Head of caudate nucleus (tissue), 42 donors: Measurements from ENCODE around the gene ILDR2.

Experiments
- DNase-seq, 42 donors: peaks; one replicate each; pipeline versions ENCODE4 v3.0.0 to v3.0.0-alpha.2; 2020 to 2021; ENCODE audit warnings: mixed read lengths in 7 of 42
- intact Hi-C: fragments of 100-400 bp; cut with DNase I; formaldehyde crosslinking; loops from one replicate; pipeline ENCODE4 v1.15.0; 2022

ILDR2 gene

DNA sequence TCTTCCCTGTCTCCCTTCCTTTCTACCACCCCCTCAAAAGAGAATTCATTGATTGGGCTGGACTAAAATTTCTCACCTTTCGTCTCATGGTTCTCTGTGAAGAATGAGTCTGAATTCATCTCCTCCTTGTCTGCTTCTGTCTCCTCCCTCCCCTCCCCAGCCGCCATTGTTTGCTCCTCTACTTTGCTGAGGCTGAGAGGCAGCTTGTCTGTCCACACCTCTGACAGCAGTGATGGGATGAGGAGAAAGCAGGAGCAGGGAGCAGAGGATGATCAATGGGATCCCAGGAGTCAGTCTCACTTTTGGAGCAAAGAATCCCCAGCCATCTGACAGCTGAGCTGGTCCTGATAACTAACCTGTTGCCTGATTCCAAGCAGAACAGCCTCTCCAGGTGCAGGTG lies 2.5 kb downstream of the ILDR2 start:
- intact Hi-C loops: no loop called here
- DNase-seq: no peak

DNA sequence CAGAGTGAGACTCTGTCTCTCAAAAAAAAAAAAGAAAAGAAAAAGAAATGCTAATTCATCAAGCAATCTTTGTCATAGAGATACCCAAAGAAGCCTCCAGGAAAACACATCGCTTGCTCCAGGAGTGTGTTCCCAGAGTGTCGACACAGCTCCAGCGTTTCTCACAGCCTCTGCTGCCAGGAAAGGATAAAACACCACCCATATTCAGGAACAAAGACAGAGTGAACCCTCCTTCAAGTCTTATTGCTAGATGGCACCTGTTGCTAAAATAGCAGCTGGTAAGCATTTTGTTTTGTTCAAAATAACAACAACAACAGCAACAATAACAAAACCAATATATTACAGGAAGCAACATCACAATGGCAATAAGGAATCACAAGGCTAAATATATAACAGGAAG lies 3.1 kb downstream of the ILDR2 start:
- DNase-seq: no peak
- intact Hi-C loops: no loop called here

DNA sequence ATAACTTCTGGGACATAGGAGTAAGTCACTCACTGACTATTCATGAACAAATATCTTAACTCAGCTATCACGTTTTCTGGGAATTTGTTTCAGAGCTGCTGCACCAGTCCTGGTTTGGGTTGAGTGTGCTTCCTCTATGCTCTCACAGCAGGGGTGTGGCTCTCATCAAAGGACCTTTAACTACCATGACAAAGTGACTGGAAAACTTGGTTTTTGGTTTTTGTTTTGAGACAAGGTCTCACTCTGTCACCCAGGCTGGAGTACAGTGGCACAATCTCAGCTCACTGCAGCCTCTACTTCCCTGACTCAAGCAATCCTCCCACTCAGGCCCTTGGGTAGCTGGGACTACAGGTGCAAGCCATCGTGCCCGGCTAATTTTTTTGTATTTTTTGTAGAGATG lies 4.1 kb downstream of the ILDR2 start:
- intact Hi-C loops: no loop called here
- no peak for DNase-seq

GRCh38 chr1:166969074-166969677 lies 6.2 kb downstream of the ILDR2 start:
- no peak for DNase-seq
- intact Hi-C loops: no loop called here

GRCh38 chr1:166960858-166961474 lies 14.4 kb downstream of the ILDR2 start:
- no peak for DNase-seq

GRCh38 chr1:166956872-166957271 lies 18.5 kb downstream of the ILDR2 start:
- intact Hi-C loops: no loop called here
- no peak for DNase-seq

More at GRCh38 chr1:166960858-166961474, 14.4 kb downstream of the ILDR2 start:
- intact Hi-C loops: no loop called here

DNA sequence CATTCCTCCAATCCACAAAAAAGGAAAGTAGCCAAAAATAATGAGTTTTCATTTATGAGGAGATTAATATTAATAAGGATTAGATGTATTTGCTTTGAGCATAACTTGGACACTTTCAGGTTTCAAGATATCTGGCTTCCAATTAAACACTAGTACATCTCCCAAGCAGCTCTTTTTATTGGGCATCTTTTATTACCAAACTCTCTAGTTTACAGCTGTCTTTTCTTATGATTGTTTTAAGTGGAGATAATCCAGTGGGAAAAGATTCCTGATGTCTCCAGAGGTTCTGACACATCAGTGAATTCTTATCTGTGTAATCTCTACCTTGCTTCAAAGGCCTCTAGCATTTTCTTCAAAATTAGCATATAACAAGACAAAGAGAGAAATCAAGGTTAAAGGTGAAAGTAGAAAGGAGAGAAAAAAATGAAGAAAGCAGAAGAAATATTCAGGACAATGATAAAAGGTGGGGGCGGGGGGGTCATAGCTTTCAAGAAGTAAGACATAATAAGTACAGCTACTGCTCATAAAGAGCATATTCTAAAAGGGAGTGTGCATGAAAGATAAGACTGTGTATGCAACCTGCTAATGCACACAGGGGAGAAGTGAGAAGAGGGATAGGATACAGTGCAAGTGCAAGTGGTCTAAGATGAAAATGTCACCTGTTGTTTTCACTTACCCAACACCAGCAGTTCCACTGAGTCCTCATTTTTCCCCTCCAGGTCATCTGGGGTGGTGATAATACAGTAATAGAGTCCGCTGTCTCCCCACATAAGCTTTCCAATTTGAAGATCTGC lies 19.1 kb downstream of the ILDR2 start:
- no peak for DNase-seq
- intact Hi-C loops: no loop called here

DNA sequence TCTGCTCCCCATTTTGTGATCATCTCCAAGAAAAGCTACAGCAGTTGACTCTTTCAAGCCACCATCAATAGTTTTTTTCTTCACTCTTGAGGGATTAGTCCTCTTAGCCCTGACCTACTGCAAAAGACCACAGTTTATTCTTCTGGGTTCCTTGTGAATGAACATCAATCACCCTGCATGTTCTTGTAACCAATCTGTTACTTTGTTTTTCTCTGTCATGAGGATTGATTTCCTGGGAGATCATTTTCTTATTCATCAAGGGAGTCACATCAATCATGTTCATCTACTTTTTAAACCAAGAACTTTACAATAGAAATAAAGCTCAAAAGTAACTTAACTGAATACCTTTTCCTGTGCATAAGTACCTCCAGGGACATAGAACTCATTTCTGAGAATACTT lies 21.8 kb downstream of the ILDR2 start:
- intact Hi-C loops: no loop called here
- DNase-seq: no peak

- intact Hi-C loops: no loop called here
These were observed 23.2 kb downstream of the ILDR2 start for GRCh38 chr1:166952002-166952746.

DNA sequence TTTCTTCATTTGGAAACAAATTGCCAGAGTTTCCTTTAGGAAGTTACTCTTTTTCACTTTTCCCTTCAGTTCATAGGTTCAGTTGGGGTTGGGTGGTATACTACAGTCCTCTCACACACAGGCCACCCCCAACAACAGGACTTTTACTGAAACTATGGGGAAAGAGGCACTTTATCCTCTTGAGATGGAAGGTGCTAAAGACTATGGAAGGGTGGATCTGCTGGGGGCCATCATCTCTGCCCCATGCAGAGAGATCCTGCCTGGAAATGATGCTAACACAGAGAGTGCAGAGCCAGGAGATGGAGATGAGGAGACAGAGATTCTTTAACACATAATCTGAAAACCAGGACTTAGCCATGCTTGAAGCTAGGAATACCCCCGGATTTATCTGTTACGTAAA lies 24.3 kb downstream of the ILDR2 start:
- intact Hi-C loops: no loop called here
- DNase-seq: no peak

More at GRCh38 chr1:166952002-166952746, 23.2 kb downstream of the ILDR2 start:
- DNase-seq: no peak

GRCh38 chr1:166950156-166950555 lies 25.2 kb downstream of the ILDR2 start:
- intact Hi-C loops: no loop called here
- DNase-seq: peak in 16 of 42 donors; percentile 11 to 56 (median 28)

DNA sequence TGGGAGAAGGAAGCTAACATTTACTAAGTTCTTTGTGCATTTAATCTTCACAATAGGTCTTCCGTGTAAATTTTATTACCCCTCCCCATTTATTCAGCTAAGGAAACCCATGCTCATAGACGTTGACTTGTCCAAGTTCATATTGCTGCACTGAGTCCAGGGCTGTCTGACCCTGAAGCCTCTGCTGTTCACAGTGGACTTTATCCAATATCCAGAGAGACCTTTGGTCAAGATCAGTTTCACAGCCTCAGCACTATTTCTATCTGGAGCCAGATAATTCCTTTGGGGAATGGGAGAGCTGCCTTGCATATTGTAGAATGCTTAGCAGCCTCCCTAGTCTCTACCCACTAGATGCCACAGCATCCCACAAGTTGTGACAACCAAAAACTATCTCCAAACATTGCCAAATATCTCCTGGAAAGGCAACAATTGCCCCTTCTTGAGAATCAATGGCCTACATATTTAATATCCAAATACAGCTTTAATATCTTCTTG lies 26.4 kb downstream of the ILDR2 start:
- intact Hi-C loops: no loop called here
- DNase-seq: no peak

DNA sequence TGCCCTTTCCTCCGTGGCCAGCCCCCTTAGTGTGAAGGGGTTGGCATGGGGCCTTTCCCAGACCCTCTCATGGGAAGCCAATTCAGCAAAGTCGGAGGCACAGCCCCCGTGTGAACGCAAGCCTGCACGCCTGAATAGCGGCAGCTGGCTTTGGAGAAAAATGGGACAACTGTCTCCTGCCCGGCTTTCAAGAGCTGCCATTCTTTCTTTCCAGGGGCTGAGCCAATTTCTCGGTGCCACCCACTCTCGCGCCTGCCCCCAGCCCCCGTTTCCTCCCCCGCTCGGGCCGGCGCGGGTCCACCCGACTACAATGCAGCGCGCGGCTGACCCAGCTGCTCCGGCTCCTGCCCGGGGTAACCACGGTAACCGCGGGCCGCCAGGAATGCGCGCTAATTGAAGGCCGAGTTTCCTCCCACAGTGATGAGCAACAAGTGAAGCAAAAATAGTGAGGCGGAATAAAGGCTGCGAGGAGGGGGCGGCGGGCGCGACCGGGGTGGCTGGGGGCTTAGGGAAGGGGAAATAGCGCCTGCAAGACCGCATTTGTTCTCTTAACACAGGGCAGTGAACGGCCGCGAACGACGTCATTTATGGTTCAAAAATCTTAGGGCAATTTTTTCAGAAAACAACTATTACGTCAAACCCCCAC lies 27.8 kb downstream of the ILDR2 start:
- intact Hi-C loops: no loop called here
- DNase-seq: peak; percentile 73 to 96 (median 90)

- intact Hi-C loops: no loop called here
These were observed 31.0 kb downstream of the ILDR2 start for GRCh38 chr1:166944186-166944967.

DNA sequence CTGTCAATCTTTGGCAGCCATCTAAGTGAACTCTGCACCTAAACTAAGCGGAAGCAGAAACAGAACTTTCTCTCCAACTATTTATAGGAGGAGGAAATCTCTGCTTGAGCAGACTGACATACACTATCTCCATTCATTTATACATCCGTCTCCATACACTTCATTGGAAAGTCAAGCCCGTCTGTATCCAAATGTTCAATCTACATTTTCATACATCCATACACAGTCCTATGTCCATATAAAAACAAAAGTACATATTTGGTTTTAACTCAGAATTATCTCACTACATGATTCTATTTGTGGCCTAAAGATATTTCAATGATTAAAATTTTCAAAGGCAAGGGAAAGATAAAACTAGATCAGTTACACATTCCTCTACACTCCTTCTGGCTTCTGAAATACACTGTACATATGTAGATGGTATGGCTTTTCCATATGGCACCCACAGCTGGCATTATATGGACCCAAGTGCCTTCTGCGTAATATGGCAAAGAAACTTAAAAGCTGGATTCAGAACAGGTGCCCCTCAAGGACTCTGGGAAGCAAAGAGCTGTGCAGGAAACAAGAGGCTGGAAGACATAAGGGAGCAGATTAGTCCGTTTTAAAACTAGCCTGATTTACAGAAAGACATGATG lies 35.5 kb downstream of the ILDR2 start:
- DNase-seq: no peak
- intact Hi-C loops: no loop called here

More at GRCh38 chr1:166944186-166944967, 31.0 kb downstream of the ILDR2 start:
- DNase-seq: no peak

- DNase-seq: no peak
These were observed 37.4 kb downstream of the ILDR2 start for GRCh38 chr1:166937962-166938361.

DNA sequence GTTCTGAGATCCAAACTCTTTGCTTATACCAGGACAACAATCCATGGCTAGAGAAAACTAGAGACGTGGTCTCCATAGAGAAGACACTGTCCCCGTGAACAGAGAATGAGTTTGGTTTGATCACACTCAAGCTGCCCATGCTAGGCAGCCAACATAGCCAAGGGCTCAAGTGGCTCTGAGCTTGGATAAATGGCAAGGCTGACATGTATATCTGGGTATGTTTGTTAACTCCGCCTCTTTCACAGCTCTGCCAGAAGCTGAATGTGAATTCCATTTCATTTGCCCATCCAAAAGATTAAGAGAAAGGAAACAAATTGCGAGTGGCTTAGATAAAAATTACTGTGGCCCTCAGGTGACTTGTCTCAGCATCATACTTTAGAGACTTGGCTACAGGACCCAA lies 38.0 kb downstream of the ILDR2 start:
- intact Hi-C loops: no loop called here
- DNase-seq: no peak

More at GRCh38 chr1:166937962-166938361, 37.4 kb downstream of the ILDR2 start:
- intact Hi-C loops: no loop called here

DNA sequence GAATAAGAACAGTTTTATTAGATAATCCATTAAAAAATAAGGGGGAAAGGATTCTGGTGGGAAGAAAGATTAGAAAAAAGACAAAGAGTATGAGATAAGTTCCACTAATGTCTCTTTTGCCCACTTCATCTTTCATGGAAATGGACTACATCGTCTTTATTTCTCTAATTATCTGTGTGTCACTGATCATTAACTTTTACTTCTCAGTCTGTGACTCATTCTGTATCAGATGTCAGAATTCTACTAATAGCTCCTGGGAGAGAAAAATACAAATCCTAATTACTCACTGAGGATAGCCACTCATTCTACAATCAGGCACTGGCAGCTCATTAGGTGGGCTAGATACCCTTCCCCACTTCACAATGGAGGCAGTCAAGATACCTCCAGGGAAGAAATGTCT lies 41.7 kb downstream of the ILDR2 start:
- no peak for DNase-seq
- intact Hi-C loops: no loop called here
